ENCODE results near the gene GNL3. TPM values are rescaled to one million over a fixed set of nuclear protein-coding genes. Genes with fewer than 3 reads are reported as not detected.

The GNL3 gene
- total RNA-seq, 2 experiments from 2014 or later = 198 to 200 TPM

- no peak overlapping the region for H3K27ac Mint-ChIP-seq
- no peak for TF ChIP-seq CTCF (IDR thresholded peaks at IDR 0.05)
Measured at GRCh38 chr3:52650439-52650838, 35.4 kb upstream of the GNL3 start.

GRCh38 chr3:52651592-52651991, 34.2 kb upstream of the GNL3 start:
- peaks cover 38% of the 10 kb centered on the region for H3K36me3 Mint-ChIP-seq (ENCODE audit: low read depth)
- no peak overlapping the region for H3K27ac Mint-ChIP-seq
- H3K4me1 Mint-ChIP-seq (ENCODE audit: low read depth) = peaks cover 5% of the 10 kb centered on the region
- no peaks in the 10 kb centered on the region for H3K27me3 Mint-ChIP-seq
- ChIA-PET POLR2A (no interaction called here), CTCF (interaction anchor here (0.6 kb wide), 1 partner anchor 200 kb away, joined by 3 read pairs; no protein-coding TSS in a partner anchor)
- H3K4me3 Mint-ChIP-seq = no peak overlapping the region
- DNase-seq (no peak), ATAC-seq (no peak)
- H3K9me3 Mint-ChIP-seq = no peaks in the 10 kb centered on the region
- TF ChIP-seq CTCF (IDR thresholded peaks at IDR 0.05) = no peak
- intact Hi-C loops (cut with micrococcal nuclease) = no loop called here

More at GRCh38 chr3:52650439-52650838, 35.4 kb upstream of the GNL3 start:
- intact Hi-C loops (cut with micrococcal nuclease) = no loop called here
- DNase-seq (no peak), ATAC-seq (no peak)
- Mint-ChIP-seq H3K36me3 (ENCODE audit: low read depth) (peaks cover 34% of the 10 kb centered on the region), H3K4me1 (ENCODE audit: low read depth) (no peaks in the 10 kb centered on the region), H3K4me3 (no peak overlapping the region), H3K9me3 (no peaks in the 10 kb centered on the region), H3K27me3 (no peaks in the 10 kb centered on the region)
- CTCF ChIA-PET = no interaction called here
- POLR2A ChIA-PET = interaction anchor here (1.1 kb wide), 1 partner anchor 41 kb away, joined by 3 read pairs; no protein-coding TSS in a partner anchor

GRCh38 chr3:52655895-52656294, 29.9 kb upstream of the GNL3 start:
- H3K27ac Mint-ChIP-seq = peak overlapping the region; percentile 40
- H3K27me3 Mint-ChIP-seq = no peaks in the 10 kb centered on the region
- intact Hi-C loops (cut with micrococcal nuclease) = no loop called here

GRCh38 chr3:52660046-52660445, 25.8 kb upstream of the GNL3 start:
- Mint-ChIP-seq H3K36me3 (ENCODE audit: low read depth) (peaks cover 34% of the 10 kb centered on the region), H3K27me3 (no peaks in the 10 kb centered on the region), H3K9me3 (no peaks in the 10 kb centered on the region), H3K27ac (no peak overlapping the region), H3K4me1 (ENCODE audit: low read depth) (peaks cover 5% of the 10 kb centered on the region), H3K4me3 (no peak overlapping the region)
- DNase-seq = no peak
- intact Hi-C loops (cut with micrococcal nuclease) = no loop called here
- ChIA-PET CTCF (no interaction called here), POLR2A (interaction anchor here (0.8 kb wide), 1 partner anchor 33 kb away, joined by 3 read pairs; no protein-coding TSS in a partner anchor)
- TF ChIP-seq CTCF (IDR thresholded peaks at IDR 0.05) = no peak
- no peak for ATAC-seq

More at GRCh38 chr3:52655895-52656294, 29.9 kb upstream of the GNL3 start:
- DNase-seq = no peak
- H3K4me3 Mint-ChIP-seq = no peak overlapping the region
- POLR2A ChIA-PET = no interaction called here
- ATAC-seq = no peak
- CTCF ChIA-PET = no interaction called here
- peaks cover 28% of the 10 kb centered on the region for H3K36me3 Mint-ChIP-seq (ENCODE audit: low read depth)
- no peak for TF ChIP-seq CTCF (IDR thresholded peaks at IDR 0.05)
- H3K4me1 Mint-ChIP-seq (ENCODE audit: low read depth) = peaks cover 5% of the 10 kb centered on the region
- H3K9me3 Mint-ChIP-seq = no peaks in the 10 kb centered on the region

GRCh38 chr3:52663098-52663497, 22.7 kb upstream of the GNL3 start:
- intact Hi-C loops (cut with micrococcal nuclease) = no loop called here
- H3K27ac Mint-ChIP-seq = no peak overlapping the region
- H3K27me3 Mint-ChIP-seq = no peaks in the 10 kb centered on the region
- H3K4me3 Mint-ChIP-seq = no peak overlapping the region
- DNase-seq (no peak), ATAC-seq (no peak)
- ChIA-PET CTCF (no interaction called here), POLR2A (no interaction called here)
- H3K36me3 Mint-ChIP-seq (ENCODE audit: low read depth) = peaks cover 31% of the 10 kb centered on the region
- H3K9me3 Mint-ChIP-seq = no peaks in the 10 kb centered on the region
- H3K4me1 Mint-ChIP-seq (ENCODE audit: low read depth) = no peaks in the 10 kb centered on the region
- TF ChIP-seq CTCF (IDR thresholded peaks at IDR 0.05) = no peak
